ENCODE results near the gene POPDC3.

The POPDC3 gene

GRCh38 chr6:105199711-105200110, 19.9 kb upstream of the POPDC3 start:
- DNase-seq (ENCODE audit: low spot score) (no peak), ATAC-seq (ENCODE audit: low read depth) (peak; percentile 31; the same call in 1 of the 3 replicates)
- H3K4me1 ChIP-seq (ENCODE audit: insufficient read depth, poor library complexity, severe bottlenecking): peaks cover 8% of the 10 kb centered on the region
- no peak for TF ChIP-seq CTCF (IDR thresholded peaks at IDR 0.05; ENCODE audit: poor library complexity, severe bottlenecking)
- no peaks in the 10 kb centered on the region for H3K9me3 ChIP-seq (ENCODE audit: severe bottlenecking)
- no peaks in the 10 kb centered on the region for H3K36me3 ChIP-seq (ENCODE audit: low read depth)
- H3K27ac ChIP-seq (ENCODE audit: poor library complexity, severe bottlenecking): no peak overlapping the region
- no peaks in the 10 kb centered on the region for H3K27me3 ChIP-seq (ENCODE audit: insufficient read depth, poor library complexity, severe bottlenecking)
- no peak overlapping the region for H3K4me3 ChIP-seq (ENCODE audit: severe bottlenecking)

GRCh38 chr6:105196076-105196475, 16.3 kb upstream of the POPDC3 start:
- Histone ChIP-seq H3K27ac (ENCODE audit: poor library complexity, severe bottlenecking) (peak overlapping the region; percentile 7), H3K27me3 (ENCODE audit: insufficient read depth, poor library complexity, severe bottlenecking) (no peaks in the 10 kb centered on the region), H3K4me1 (ENCODE audit: insufficient read depth, poor library complexity, severe bottlenecking) (peaks cover 11% of the 10 kb centered on the region), H3K36me3 (ENCODE audit: low read depth) (no peaks in the 10 kb centered on the region), H3K9me3 (ENCODE audit: severe bottlenecking) (no peaks in the 10 kb centered on the region), H3K4me3 (ENCODE audit: severe bottlenecking) (no peak overlapping the region)
- ATAC-seq (ENCODE audit: low read depth): peak; percentile 78
- TF ChIP-seq CTCF (IDR thresholded peaks at IDR 0.05; ENCODE audit: poor library complexity, severe bottlenecking): no peak
- DNase-seq (ENCODE audit: low spot score): no peak

GRCh38 chr6:105194591-105194990, 14.8 kb upstream of the POPDC3 start:
- peaks cover 11% of the 10 kb centered on the region for H3K4me1 ChIP-seq (ENCODE audit: insufficient read depth, poor library complexity, severe bottlenecking)
- no peak for DNase-seq (ENCODE audit: low spot score)
- H3K4me3 ChIP-seq (ENCODE audit: severe bottlenecking): no peak overlapping the region
- ATAC-seq (ENCODE audit: low read depth): no peak
- no peaks in the 10 kb centered on the region for H3K36me3 ChIP-seq (ENCODE audit: low read depth)
- no peak for TF ChIP-seq CTCF (IDR thresholded peaks at IDR 0.05; ENCODE audit: poor library complexity, severe bottlenecking)
- no peaks in the 10 kb centered on the region for H3K9me3 ChIP-seq (ENCODE audit: severe bottlenecking)
- H3K27me3 ChIP-seq (ENCODE audit: insufficient read depth, poor library complexity, severe bottlenecking): no peaks in the 10 kb centered on the region
- H3K27ac ChIP-seq (ENCODE audit: poor library complexity, severe bottlenecking): no peak overlapping the region

- Histone ChIP-seq H3K4me3 (ENCODE audit: severe bottlenecking) (no peak overlapping the region), H3K27ac (ENCODE audit: poor library complexity, severe bottlenecking) (no peak overlapping the region), H3K4me1 (ENCODE audit: insufficient read depth, poor library complexity, severe bottlenecking) (peaks cover 11% of the 10 kb centered on the region), H3K9me3 (ENCODE audit: severe bottlenecking) (no peaks in the 10 kb centered on the region), H3K27me3 (ENCODE audit: insufficient read depth, poor library complexity, severe bottlenecking) (no peaks in the 10 kb centered on the region), H3K36me3 (ENCODE audit: low read depth) (no peaks in the 10 kb centered on the region)
- ATAC-seq (ENCODE audit: low read depth) (no peak), DNase-seq (ENCODE audit: low spot score) (no peak)
- no peak for TF ChIP-seq CTCF (IDR thresholded peaks at IDR 0.05; ENCODE audit: poor library complexity, severe bottlenecking)
Measured at GRCh38 chr6:105194106-105194505, 14.3 kb upstream of the POPDC3 start.

- DNase-seq (ENCODE audit: low spot score) (no peak), ATAC-seq (ENCODE audit: low read depth) (no peak)
- H3K36me3 ChIP-seq (ENCODE audit: low read depth): no peaks in the 10 kb centered on the region
- peaks cover 11% of the 10 kb centered on the region for H3K4me1 ChIP-seq (ENCODE audit: insufficient read depth, poor library complexity, severe bottlenecking)
- H3K27ac ChIP-seq (ENCODE audit: poor library complexity, severe bottlenecking): no peak overlapping the region
- no peaks in the 10 kb centered on the region for H3K9me3 ChIP-seq (ENCODE audit: severe bottlenecking)
- TF ChIP-seq CTCF (IDR thresholded peaks at IDR 0.05; ENCODE audit: poor library complexity, severe bottlenecking): no peak
- no peak overlapping the region for H3K4me3 ChIP-seq (ENCODE audit: severe bottlenecking)
- no peaks in the 10 kb centered on the region for H3K27me3 ChIP-seq (ENCODE audit: insufficient read depth, poor library complexity, severe bottlenecking)
Measured at GRCh38 chr6:105193647-105194046, 13.8 kb upstream of the POPDC3 start.
